GM23248 (cell line): ENCODE measurements around the gene ICA1. TPM values are rescaled to one million over a fixed set of nuclear protein-coding genes. Genes with fewer than 3 reads are reported as not detected.

Experiments used
- DNase-seq: peaks from one replicate; pipeline ENCODE4 v3.0.0-alpha.2; 2015
- H2AFZ ChIP-seq: fragments of 200-600 bp; sonication (generic); 2 replicates; pipeline ENCODE4 v1.6.1; 2016; ENCODE audit warnings: antibody characterized with exemption
- H3F3A ChIP-seq: fragments of 200-600 bp; sonication (generic); 2 replicates; pipeline ENCODE4 v1.6.1; 2016; ENCODE audit warnings: mild to moderate bottlenecking, antibody characterized with exemption, mixed run types; ENCODE audit not compliant: insufficient read depth
- H3K27ac ChIP-seq: fragments of 200-600 bp; sonication (generic); 2 replicates; pipeline ENCODE4 v1.5.1; 2016; ENCODE audit warnings: mild to moderate bottlenecking
- H3K27me3 ChIP-seq: fragments of 200-600 bp; sonication (generic); replicated peaks from 2 replicates; pipeline ENCODE4 v1.6.1; 2016; ENCODE audit warnings: mild to moderate bottlenecking; ENCODE audit not compliant: insufficient read depth
- H3K36me3 ChIP-seq: fragments of 200-600 bp; sonication (generic); 2 replicates; pipeline ENCODE4 v1.6.1; 2016; ENCODE audit warnings: low read depth, mild to moderate bottlenecking
- H3K4me1 ChIP-seq: fragments of 200-600 bp; sonication (generic); 2 replicates; pipeline ENCODE4 v1.6.1; 2016; ENCODE audit warnings: mild to moderate bottlenecking; ENCODE audit not compliant: insufficient read depth
- H3K4me2 ChIP-seq: fragments of 200-600 bp; sonication (generic); one replicate; pipeline ENCODE4 v1.6.1; 2016; ENCODE audit warnings: mild to moderate bottlenecking; ENCODE audit not compliant: unreplicated experiment
- H3K4me3 ChIP-seq: fragments of 200-600 bp; sonication (generic); 2 replicates; pipeline ENCODE4 v1.5.1; 2016; ENCODE audit warnings: mild to moderate bottlenecking
- H3K79me2 ChIP-seq: fragments of 200-600 bp; sonication (generic); 2 replicates; pipeline ENCODE4 v1.6.1; 2016; ENCODE audit warnings: mild to moderate bottlenecking; ENCODE audit not compliant: insufficient read depth
- H3K9ac ChIP-seq: fragments of 200-600 bp; sonication (generic); 2 replicates; pipeline ENCODE4 v1.6.1; 2016; ENCODE audit warnings: mild to moderate bottlenecking
- H3K9me2 ChIP-seq: fragments of 200-600 bp; sonication (generic); 2 replicates; pipeline ENCODE4 v1.6.1; 2016; ENCODE audit warnings: mixed run types, mild to moderate bottlenecking, moderate library complexity; ENCODE audit not compliant: insufficient read depth
- H3K9me3 ChIP-seq: fragments of 200-600 bp; sonication (generic); one replicate; pipeline ENCODE4 v1.6.1; 2017; ENCODE audit warnings: low read depth
- H4K20me1 ChIP-seq: fragments of 200-600 bp; sonication (generic); 2 replicates; pipeline ENCODE4 v1.6.0; 2016; ENCODE audit not compliant: insufficient read depth
- EZH2 ChIP-seq: fragments of 200-600 bp; sonication (generic); IDR thresholded peaks from 2 replicates; pipeline ENCODE4 v1.6.1; 2018; ENCODE audit warnings: antibody characterized with exemption, mild to moderate bottlenecking; ENCODE audit not compliant: insufficient read depth, poor library complexity, severe bottlenecking
- EZH2phosphoT487 ChIP-seq: fragments of 200-600 bp; sonication (generic); IDR thresholded peaks from 2 replicates; pipeline ENCODE4 v1.6.1; 2018; ENCODE audit warnings: antibody characterized with exemption, moderate library complexity, mild to moderate bottlenecking, low read depth; ENCODE audit not compliant: insufficient read depth
- WGBS, 2 experiments: methylation state at CpG; one replicate each; pipeline ENCODE4 v1.1.6; 2015 to 2017; ENCODE audit warnings: low lambda C conversion rate in 2 of 2, low coverage in 1 of 2; ENCODE audit errors: missing lambda C conversion rate in 2 of 2; 5-methylcytosine and 5-hydroxymethylcytosine counted together
- in situ Hi-C: fragments of 300-500 bp; cut with MboI; formaldehyde crosslinking; loops from 2 replicates; pipeline ENCODE4 v1.15.0; 2020
- polyA plus RNA-seq: library from polyadenylated mRNA; unstranded; fragments of >200 nt; fragmentation: Nextera tagmentation; extraction: Ambion mirVana; gene quantifications from 2 replicates; pipeline ENCODE4 v1.2.1, GENCODE V29; 2016
- total RNA-seq: library from RNA; depleted of rRNA; stranded (reverse); fragments of >200 nt; shearing (Covaris generic); gene quantifications from 2 replicates; pipeline ENCODE4 v1.2.3, GENCODE V29; 2014

ICA1 gene
- total and polyA plus RNA-seq, 2 experiments from 2014 or later = not detected

DNA sequence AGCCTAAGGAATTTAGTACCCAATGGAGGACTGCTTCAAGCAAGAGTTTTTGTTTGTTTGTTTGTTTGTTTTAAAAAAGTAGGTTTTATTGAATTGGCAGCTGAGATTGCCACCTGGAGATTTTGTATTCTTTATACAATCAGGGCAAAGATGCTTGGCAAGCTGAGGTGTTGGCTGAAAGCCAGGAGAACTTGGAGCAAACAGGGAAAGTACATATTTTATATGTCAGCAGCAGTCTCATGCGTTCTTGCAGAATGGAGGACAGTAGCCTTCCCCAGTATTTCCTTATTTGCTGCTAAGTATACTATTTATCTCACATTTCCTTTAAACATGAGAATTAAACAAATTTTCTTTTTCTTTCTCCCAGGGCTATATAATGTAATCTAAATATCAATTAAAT, 22.6 kb upstream of the ICA1 start:
- Histone ChIP-seq H3K79me2 (no peaks in the 10 kb centered on the region), H3K36me3 (no peaks in the 10 kb centered on the region), H3F3A (no peaks in the 10 kb centered on the region), H4K20me1 (no peaks in the 10 kb centered on the region), H3K4me1 (no peaks in the 10 kb centered on the region), H3K9me2 (no peaks in the 10 kb centered on the region), H2AFZ (no peak overlapping the region), H3K9me3 (no peaks in the 10 kb centered on the region), H3K9ac (no peak overlapping the region), H3K27ac (no peak overlapping the region), H3K4me3 (no peak overlapping the region), H3K4me2 (no peak overlapping the region), H3K27me3 (0 out of 2 replicates have a peak, but pooled peaks cover 5% of the 10 kb centered on the region)
- no peak for TF ChIP-seq EZH2phosphoT487
- no peak for TF ChIP-seq EZH2
- no peak for DNase-seq
- in situ Hi-C loops = no loop called here
- 0% methylated on average over 1 of the region's 1 CpG for WGBS, 2 experiments

DNA sequence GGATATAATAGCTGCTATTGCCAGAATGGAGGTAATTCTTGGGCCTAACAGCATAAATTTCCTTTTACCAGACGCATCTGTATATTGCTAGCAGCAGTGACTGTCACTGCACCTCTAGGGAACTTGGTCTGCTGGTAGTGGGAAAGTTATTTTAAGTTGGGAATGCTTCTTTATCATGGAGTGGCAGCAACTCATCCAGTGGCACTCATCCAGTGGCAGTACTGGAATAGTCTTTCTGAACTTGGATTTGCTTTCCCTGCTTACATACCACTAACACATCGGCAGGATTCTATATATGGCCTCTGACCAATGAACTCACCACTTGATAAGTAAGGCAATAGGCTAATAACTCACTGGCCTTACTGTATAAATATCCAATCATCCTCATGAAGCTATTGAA, 22.0 kb upstream of the ICA1 start:
- no peaks in the 10 kb centered on the region for H3K27me3 ChIP-seq
- no peak overlapping the region for H3K9ac ChIP-seq
- H3K9me3 ChIP-seq = no peaks in the 10 kb centered on the region
- TF ChIP-seq EZH2 (no peak), EZH2phosphoT487 (no peak)
- no peaks in the 10 kb centered on the region for H3K79me2 ChIP-seq
- no peaks in the 10 kb centered on the region for H3K4me1 ChIP-seq
- in situ Hi-C loops = no loop called here
- H2AFZ ChIP-seq = no peak overlapping the region
- H3K4me2 ChIP-seq = no peak overlapping the region
- H3F3A ChIP-seq = no peaks in the 10 kb centered on the region
- H3K36me3 ChIP-seq = no peaks in the 10 kb centered on the region
- 21 to 27% methylated on average over 2 of the region's 2 CpGs for WGBS, 2 experiments
- H3K27ac ChIP-seq = no peak overlapping the region
- no peak overlapping the region for H3K4me3 ChIP-seq
- no peaks in the 10 kb centered on the region for H3K9me2 ChIP-seq
- no peaks in the 10 kb centered on the region for H4K20me1 ChIP-seq
- no peak for DNase-seq

GRCh38 chr7:8282871-8283270, 20.9 kb upstream of the ICA1 start:
- Histone ChIP-seq H3K79me2 (no peaks in the 10 kb centered on the region), H3K27ac (no peak overlapping the region), H3K9me2 (no peaks in the 10 kb centered on the region), H2AFZ (no peak overlapping the region), H3K4me3 (no peak overlapping the region), H3K4me1 (no peaks in the 10 kb centered on the region), H3K9ac (no peak overlapping the region), H3K27me3 (no peaks in the 10 kb centered on the region), H3K9me3 (no peaks in the 10 kb centered on the region), H4K20me1 (no peaks in the 10 kb centered on the region), H3K4me2 (no peak overlapping the region), H3K36me3 (no peaks in the 10 kb centered on the region), H3F3A (no peaks in the 10 kb centered on the region)
- DNase-seq = no peak
- in situ Hi-C loops = no loop called here
- WGBS, 2 experiments = 31 to 37% methylated on average over 2 of the region's 2 CpGs
- no peak for TF ChIP-seq EZH2phosphoT487
- TF ChIP-seq EZH2 = no peak

DNA sequence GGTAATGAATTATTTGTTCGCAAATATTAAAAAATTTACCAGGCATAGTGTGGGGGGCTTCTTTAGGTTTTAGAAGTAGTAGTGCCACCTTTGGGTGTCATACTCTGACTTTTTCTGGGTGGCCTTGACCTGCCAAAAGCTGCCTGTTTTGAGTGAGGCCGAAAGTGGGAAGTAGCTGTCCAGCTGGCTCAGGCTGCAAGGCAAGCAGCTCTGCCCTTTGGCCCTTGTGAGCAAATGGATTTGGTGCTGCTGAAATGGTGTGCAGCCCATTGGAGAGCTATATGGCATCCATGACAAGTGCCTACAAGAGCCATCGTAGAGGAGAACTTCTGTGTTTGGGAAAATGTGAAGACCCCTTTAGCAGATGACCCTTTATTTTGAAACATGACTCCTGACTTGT, 20.2 kb upstream of the ICA1 start:
- Histone ChIP-seq H2AFZ (no peak overlapping the region), H3K9me2 (no peaks in the 10 kb centered on the region), H3K27me3 (no peaks in the 10 kb centered on the region), H4K20me1 (no peaks in the 10 kb centered on the region), H3K9me3 (no peaks in the 10 kb centered on the region), H3K9ac (no peak overlapping the region), H3K27ac (no peak overlapping the region), H3K4me1 (no peaks in the 10 kb centered on the region), H3K79me2 (no peaks in the 10 kb centered on the region), H3K4me2 (no peak overlapping the region), H3F3A (no peaks in the 10 kb centered on the region), H3K4me3 (no peak overlapping the region), H3K36me3 (no peaks in the 10 kb centered on the region)
- in situ Hi-C loops = no loop called here
- 29 to 41% methylated on average over 3 of the region's 3 CpGs for WGBS, 2 experiments
- TF ChIP-seq EZH2 (no peak), EZH2phosphoT487 (no peak)
- no peak for DNase-seq

DNA sequence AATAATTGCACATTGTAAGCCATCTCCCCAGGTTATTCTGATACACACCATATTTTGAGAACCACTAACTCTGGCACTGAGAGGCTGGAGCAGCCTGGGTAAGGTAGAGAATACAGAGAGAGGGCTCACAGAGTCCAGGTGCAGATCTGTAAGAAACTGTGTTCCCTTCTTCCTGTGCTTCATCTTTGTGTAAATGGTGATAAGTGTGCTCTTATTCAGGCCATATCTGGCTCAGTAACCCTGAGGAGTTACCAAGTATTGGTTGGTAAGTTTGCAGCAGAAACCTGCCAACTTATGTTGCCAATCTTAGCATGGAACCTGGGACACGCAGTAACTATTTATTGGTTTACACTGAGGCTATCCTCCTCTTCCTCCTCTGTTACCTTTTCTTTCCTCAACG, 16.2 kb upstream of the ICA1 start:
- Histone ChIP-seq H3K79me2 (no peaks in the 10 kb centered on the region), H3K9ac (no peak overlapping the region), H3K4me3 (no peak overlapping the region), H3K4me2 (no peak overlapping the region), H2AFZ (no peak overlapping the region), H3K36me3 (no peaks in the 10 kb centered on the region), H3K9me3 (no peaks in the 10 kb centered on the region), H3K4me1 (no peaks in the 10 kb centered on the region), H3K27me3 (no peaks in the 10 kb centered on the region), H3K9me2 (no peaks in the 10 kb centered on the region), H3F3A (no peaks in the 10 kb centered on the region), H4K20me1 (no peaks in the 10 kb centered on the region), H3K27ac (no peak overlapping the region)
- DNase-seq = no peak
- in situ Hi-C loops = no loop called here
- WGBS, 2 experiments = 38 to 39% methylated on average over 2 of the region's 2 CpGs
- TF ChIP-seq EZH2 = no peak
- TF ChIP-seq EZH2phosphoT487 = no peak
